ENCODE measurements around the gene FAM118B. TPM values are rescaled to one million over a fixed set of nuclear protein-coding genes. Genes with fewer than 3 reads are reported as not detected.

The FAM118B gene
- total RNA-seq, 4 donors from 2014 or later: 12.1 to 16.1 (median 13.3) TPM

GRCh38 chr11:126175393-126175792 lies 36.2 kb upstream of the FAM118B start:
- no peak for TF ChIP-seq CTCF (IDR thresholded peaks at IDR 0.05)
- DNase-seq (ENCODE audit: low spot score): no peak
- peak; percentile 77 for ATAC-seq (ENCODE audit: low FRiP score)

GRCh38 chr11:126176853-126177470 lies 34.6 kb upstream of the FAM118B start:
- TF ChIP-seq CTCF (IDR thresholded peaks at IDR 0.05): no peak
- ATAC-seq (ENCODE audit: low FRiP score) (no peak), DNase-seq (ENCODE audit: low spot score) (no peak)

GRCh38 chr11:126181939-126182730 lies 29.4 kb upstream of the FAM118B start:
- DNase-seq (ENCODE audit: low spot score): no peak
- no peak for TF ChIP-seq CTCF (IDR thresholded peaks at IDR 0.05)
- ATAC-seq (ENCODE audit: low FRiP score): no peak

GRCh38 chr11:126182787-126183445 lies 28.7 kb upstream of the FAM118B start:
- ATAC-seq (ENCODE audit: low FRiP score) (no peak), DNase-seq (ENCODE audit: low spot score) (no peak)
- TF ChIP-seq CTCF (IDR thresholded peaks at IDR 0.05): no peak

- no peak for DNase-seq (ENCODE audit: low spot score)
- no peak for ATAC-seq (ENCODE audit: low FRiP score)
- no peak for TF ChIP-seq CTCF (IDR thresholded peaks at IDR 0.05)
These were observed 26.1 kb upstream of the FAM118B start for GRCh38 chr11:126185259-126186024.

GRCh38 chr11:126186025-126186698 lies 25.4 kb upstream of the FAM118B start:
- DNase-seq (ENCODE audit: low spot score): no peak
- ATAC-seq (ENCODE audit: low FRiP score): no peak
- TF ChIP-seq CTCF (IDR thresholded peaks at IDR 0.05): no peak

Measured in omental fat pad (tissue), 4 donors.